ENCODE results near the gene CSPG4.
A peak's percentile ranks its signal among the peaks of the same experiment; 100 is the strongest.

Gene CSPG4

GRCh38 chr15:75673426-75674235 lies 39.0 kb downstream of the CSPG4 start:
- in situ Hi-C loops (cut with HindIII; ENCODE audit: low sequenced_read_pairs) = no loop called here

GRCh38 chr15:75672646-75673425 lies 39.8 kb downstream of the CSPG4 start:
- H3K4me3 ChIP-seq (ENCODE audit: low read depth, low read length) = no peak overlapping the region
- peak; percentile 49 for DNase-seq (ENCODE audit: low read depth)
- TF ChIP-seq, protein P1, sequence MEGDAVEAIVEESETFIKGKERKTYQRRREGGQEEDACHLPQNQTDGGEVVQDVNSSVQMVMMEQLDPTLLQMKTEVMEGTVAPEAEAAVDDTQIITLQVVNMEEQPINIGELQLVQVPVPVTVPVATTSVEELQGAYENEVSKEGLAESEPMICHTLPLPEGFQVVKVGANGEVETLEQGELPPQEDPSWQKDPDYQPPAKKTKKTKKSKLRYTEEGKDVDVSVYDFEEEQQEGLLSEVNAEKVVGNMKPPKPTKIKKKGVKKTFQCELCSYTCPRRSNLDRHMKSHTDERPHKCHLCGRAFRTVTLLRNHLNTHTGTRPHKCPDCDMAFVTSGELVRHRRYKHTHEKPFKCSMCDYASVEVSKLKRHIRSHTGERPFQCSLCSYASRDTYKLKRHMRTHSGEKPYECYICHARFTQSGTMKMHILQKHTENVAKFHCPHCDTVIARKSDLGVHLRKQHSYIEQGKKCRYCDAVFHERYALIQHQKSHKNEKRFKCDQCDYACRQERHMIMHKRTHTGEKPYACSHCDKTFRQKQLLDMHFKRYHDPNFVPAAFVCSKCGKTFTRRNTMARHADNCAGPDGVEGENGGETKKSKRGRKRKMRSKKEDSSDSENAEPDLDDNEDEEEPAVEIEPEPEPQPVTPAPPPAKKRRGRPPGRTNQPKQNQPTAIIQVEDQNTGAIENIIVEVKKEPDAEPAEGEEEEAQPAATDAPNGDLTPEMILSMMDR (IDR thresholded peaks at IDR 0.05; ENCODE audit: low read depth, low read length, missing control alignments) = no peak
- in situ Hi-C loops (cut with HindIII; ENCODE audit: low sequenced_read_pairs) = no loop called here

More at GRCh38 chr15:75673426-75674235, 39.0 kb downstream of the CSPG4 start:
- no peak overlapping the region for H3K4me3 ChIP-seq (ENCODE audit: low read depth, low read length)
- TF ChIP-seq, protein P1 (IDR thresholded peaks at IDR 0.05; ENCODE audit: low read depth, low read length, missing control alignments) = no peak
- DNase-seq (ENCODE audit: low read depth) = no peak

- in situ Hi-C loops (cut with HindIII; ENCODE audit: low sequenced_read_pairs) = no loop called here
- TF ChIP-seq, protein P1 (IDR thresholded peaks at IDR 0.05; ENCODE audit: low read depth, low read length, missing control alignments) = no peak
- H3K4me3 ChIP-seq (ENCODE audit: low read depth, low read length) = no peak overlapping the region
- no peak for DNase-seq (ENCODE audit: low read depth)
Measured at GRCh38 chr15:75671730-75672602, 40.7 kb downstream of the CSPG4 start.

GRCh38 chr15:75669879-75670212 lies 42.8 kb downstream of the CSPG4 start:
- TF ChIP-seq, protein P1 (IDR thresholded peaks at IDR 0.05; ENCODE audit: low read depth, low read length, missing control alignments) = no peak
- in situ Hi-C loops (cut with HindIII; ENCODE audit: low sequenced_read_pairs) = no loop called here
- no peak overlapping the region for H3K4me3 ChIP-seq (ENCODE audit: low read depth, low read length)
- no peak for DNase-seq (ENCODE audit: low read depth)

GRCh38 chr15:75669191-75669878 lies 43.3 kb downstream of the CSPG4 start:
- H3K4me3 ChIP-seq (ENCODE audit: low read depth, low read length) = no peak overlapping the region
- TF ChIP-seq, protein P1 (IDR thresholded peaks at IDR 0.05; ENCODE audit: low read depth, low read length, missing control alignments) = no peak
- no peak for DNase-seq (ENCODE audit: low read depth)
- in situ Hi-C loops (cut with HindIII; ENCODE audit: low sequenced_read_pairs) = no loop called here
